Karpas-422 (cell line): ENCODE measurements around the gene LACTBL1. TPM values are rescaled to one million over a fixed set of nuclear protein-coding genes. Genes with fewer than 3 reads are reported as not detected.

Source experiments
- DNase-seq: peaks from one replicate; pipeline ENCODE4 v3.0.0-alpha.2; 2015
- H2AFZ ChIP-seq: fragments of 200-600 bp; sonication (generic); 2 replicates; pipeline ENCODE4 v1.6.1; 2014; ENCODE audit warnings: antibody characterized with exemption, low read length, mixed read lengths
- H3K27ac ChIP-seq: fragments of 200-600 bp; sonication (generic); 2 replicates; pipeline ENCODE4 v1.5.1; 2014; ENCODE audit warnings: mild to moderate bottlenecking, low read length, moderate library complexity
- H3K27me3 ChIP-seq: fragments of 200-600 bp; sonication (generic); 2 replicates; pipeline ENCODE4 v1.6.1; 2014; ENCODE audit warnings: low read length, mixed read lengths
- H3K36me3 ChIP-seq: fragments of 200-600 bp; sonication (generic); 2 replicates; pipeline ENCODE4 v1.6.1; 2014; ENCODE audit warnings: low read length, mixed read lengths; ENCODE audit not compliant: insufficient read depth
- H3K4me1 ChIP-seq: fragments of 200-600 bp; sonication (generic); 2 replicates; pipeline ENCODE4 v1.6.1; 2014; ENCODE audit warnings: mild to moderate bottlenecking, low read length, mixed read lengths
- H3K4me2 ChIP-seq: fragments of 200-600 bp; sonication (generic); 2 replicates; pipeline ENCODE4 v1.6.1; 2014; ENCODE audit warnings: low read length, low read depth, mild to moderate bottlenecking; ENCODE audit not compliant: poor library complexity, severe bottlenecking
- H3K4me3 ChIP-seq: fragments of 200-600 bp; sonication (generic); 2 replicates; pipeline ENCODE4 v1.5.1; 2014; ENCODE audit warnings: mild to moderate bottlenecking, antibody characterized with exemption, low read length, mixed read lengths
- H3K79me2 ChIP-seq: fragments of 200-600 bp; sonication (generic); 2 replicates; pipeline ENCODE4 v1.6.1; 2014; ENCODE audit warnings: mild to moderate bottlenecking, low read length, mixed read lengths
- H3K9ac ChIP-seq: fragments of 200-600 bp; sonication (generic); 2 replicates; pipeline ENCODE4 v1.6.0; 2014; ENCODE audit warnings: low read length
- H3K9me2 ChIP-seq: fragments of 200-600 bp; sonication (generic), shearing (Covaris generic); replicated peaks from 2 replicates; pipeline ENCODE4 v1.6.0; 2014; ENCODE audit warnings: mild to moderate bottlenecking, low read length, moderate library complexity; ENCODE audit not compliant: insufficient read depth
- H3K9me3 ChIP-seq: fragments of 300-700, 200-600 bp; sonication (generic); 2 replicates; pipeline ENCODE4 v1.6.1; 2014; ENCODE audit warnings: low read length, mixed read lengths
- H4K20me1 ChIP-seq: fragments of 200-600 bp; sonication (generic); 2 replicates; pipeline ENCODE4 v1.6.1; 2014; ENCODE audit warnings: mild to moderate bottlenecking, antibody characterized with exemption, low read length, low read depth; ENCODE audit not compliant: insufficient read depth
- total RNA-seq: library from RNA; depleted of rRNA; stranded (reverse); fragments of >200 nt; shearing (Covaris generic); gene quantifications from 2 replicates; pipeline ENCODE4 v1.2.3, GENCODE V29; 2014; ENCODE audit warnings: low replicate concordance; rRNA removed

Gene LACTBL1
- total RNA-seq, 1 experiment from 2014 or later: not detected

- no peak for DNase-seq
- Histone ChIP-seq H3K4me1 (peaks cover 3% of the 10 kb centered on the region; the same call in 1 of the 2 replicates), H3K36me3 (no peaks in the 10 kb centered on the region), H3K27ac (no peak overlapping the region), H3K4me2 (no peak overlapping the region), H3K27me3 (no peaks in the 10 kb centered on the region), H3K4me3 (no peak overlapping the region), H3K9me3 (no peaks in the 10 kb centered on the region), H3K79me2 (no peaks in the 10 kb centered on the region), H4K20me1 (peaks cover 3% of the 10 kb centered on the region; the same call in 1 of the 2 replicates), H3K9ac (no peak overlapping the region), H2AFZ (no peak overlapping the region), H3K9me2 (no peaks in the 10 kb centered on the region)
Observed at GRCh38 chr1:22910286-22910685, 62.4 kb downstream of the LACTBL1 start.

GRCh38 chr1:22908880-22909426, 63.7 kb downstream of the LACTBL1 start:
- no peak overlapping the region for H3K9ac ChIP-seq
- peaks cover 3% of the 10 kb centered on the region; the same call in 1 of the 2 replicates for H4K20me1 ChIP-seq
- H3K27ac ChIP-seq: no peak overlapping the region
- no peaks in the 10 kb centered on the region for H3K9me3 ChIP-seq
- H3K4me1 ChIP-seq: peaks cover 3% of the 10 kb centered on the region; the same call in 1 of the 2 replicates
- H3K4me2 ChIP-seq: no peak overlapping the region
- H3K36me3 ChIP-seq: no peaks in the 10 kb centered on the region
- no peaks in the 10 kb centered on the region for H3K27me3 ChIP-seq
- H3K4me3 ChIP-seq: no peak overlapping the region
- no peak overlapping the region for H2AFZ ChIP-seq
- H3K9me2 ChIP-seq: no peaks in the 10 kb centered on the region
- no peak for DNase-seq
- no peaks in the 10 kb centered on the region for H3K79me2 ChIP-seq

- no peak overlapping the region for H2AFZ ChIP-seq
- H3K27me3 ChIP-seq: no peaks in the 10 kb centered on the region
- no peaks in the 10 kb centered on the region for H3K79me2 ChIP-seq
- no peak for DNase-seq
- peaks cover 3% of the 10 kb centered on the region; the same call in 1 of the 2 replicates for H3K4me1 ChIP-seq
- H3K36me3 ChIP-seq: no peaks in the 10 kb centered on the region
- no peaks in the 10 kb centered on the region for H3K9me3 ChIP-seq
- H4K20me1 ChIP-seq: peaks cover 3% of the 10 kb centered on the region; the same call in 1 of the 2 replicates
- H3K9ac ChIP-seq: no peak overlapping the region
- H3K9me2 ChIP-seq: no peaks in the 10 kb centered on the region
- no peak overlapping the region for H3K4me3 ChIP-seq
- H3K4me2 ChIP-seq: no peak overlapping the region
- no peak overlapping the region for H3K27ac ChIP-seq
Observed at GRCh38 chr1:22907528-22907927, 65.1 kb downstream of the LACTBL1 start.

- Histone ChIP-seq H3K27ac (no peak overlapping the region), H3K9me2 (no peaks in the 10 kb centered on the region), H3K79me2 (no peaks in the 10 kb centered on the region), H4K20me1 (peaks cover 3% of the 10 kb centered on the region; the same call in 1 of the 2 replicates), H2AFZ (no peak overlapping the region), H3K27me3 (no peaks in the 10 kb centered on the region), H3K9ac (no peak overlapping the region), H3K4me1 (peaks cover 3% of the 10 kb centered on the region; the same call in 1 of the 2 replicates), H3K36me3 (no peaks in the 10 kb centered on the region), H3K9me3 (no peaks in the 10 kb centered on the region), H3K4me2 (no peak overlapping the region), H3K4me3 (no peak overlapping the region)
- DNase-seq: no peak
Observed at GRCh38 chr1:22906968-22907367, 65.7 kb downstream of the LACTBL1 start.

- Histone ChIP-seq H3K9me2 (no peaks in the 10 kb centered on the region), H4K20me1 (peaks cover 3% of the 10 kb centered on the region; the same call in 1 of the 2 replicates), H3K36me3 (no peaks in the 10 kb centered on the region), H3K4me1 (peaks cover 3% of the 10 kb centered on the region; the same call in 1 of the 2 replicates), H3K9me3 (no peaks in the 10 kb centered on the region), H3K79me2 (no peaks in the 10 kb centered on the region), H3K27ac (no peak overlapping the region), H3K9ac (no peak overlapping the region), H3K27me3 (no peaks in the 10 kb centered on the region), H3K4me2 (no peak overlapping the region), H2AFZ (no peak overlapping the region), H3K4me3 (no peak overlapping the region)
- no peak for DNase-seq
Observed at GRCh38 chr1:22903113-22903512, 69.6 kb downstream of the LACTBL1 start.

Other genes starting within 250 kb of the LACTBL1 start
- gene TEX46, start 43.0 kb upstream of the LACTBL1 start, total RNA-seq: not detected in 2 replicates
- gene KDM1A, start 46.6 kb upstream of the LACTBL1 start, total RNA-seq: 110 and 121 TPM in 2 replicates
- gene LUZP1, start 196.0 kb upstream of the LACTBL1 start, total RNA-seq: 1.5 and 1.6 TPM in 2 replicates
- gene HTR1D, start 244.6 kb upstream of the LACTBL1 start, total RNA-seq: not detected in 2 replicates